Vagina (tissue), 2 donors: ENCODE results near the gene ANKS3. TPM values are rescaled to one million over a fixed set of nuclear protein-coding genes. Genes with fewer than 3 reads are reported as not detected.

Experiments used
- DNase-seq, 2 donors: peaks; one replicate each; pipeline ENCODE4 v3.0.0-alpha.2; 2017; ENCODE audit errors: extremely low spot score in 2 of 2
- H3K27ac ChIP-seq: fragments of 200-600 bp; sonication (generic); one replicate; pipeline ENCODE4 v1.5.1; 2019
- H3K27me3 ChIP-seq: fragments of 200-600 bp; sonication (generic); one replicate; pipeline ENCODE4 v1.5.1; 2019
- H3K36me3 ChIP-seq, 2 donors: fragments of 200-600 bp; sonication (generic); one replicate each; pipeline ENCODE4 v1.5.1; 2017 to 2019
- H3K4me1 ChIP-seq: fragments of 200-600 bp; sonication (generic); one replicate; pipeline ENCODE4 v1.5.1; 2019
- H3K4me3 ChIP-seq, 2 donors: fragments of 200-600 bp; sonication (generic); 1 replicate in 1 of 2; 2 replicates in 1 of 2; pipeline ENCODE4 v1.5.1; 2016 to 2019
- H3K9me3 ChIP-seq: fragments of 200-600 bp; sonication (generic); one replicate; pipeline ENCODE4 v1.5.1; 2019
- POLR2A ChIP-seq, 2 donors: fragments of 450-650 bp; IDR thresholded peaks; one replicate each; pipeline ENCODE4 v1.6.1; 2017; ENCODE audit warnings: antibody characterized with exemption in 2 of 2, mild to moderate bottlenecking in 2 of 2, moderate library complexity in 2 of 2
- POLR2AphosphoS5 ChIP-seq, 2 donors: sonication (generic); formaldehyde crosslinking; IDR thresholded peaks; one replicate each; pipeline ENCODE4 v1.9.0; 2017; ENCODE audit warnings: antibody characterized with exemption in 2 of 2, mild to moderate bottlenecking in 2 of 2, low read depth in 1 of 2; ENCODE audit not compliant: insufficient read depth in 1 of 2
- intact Hi-C: fragments of 100-400 bp; cut with DNase I; formaldehyde crosslinking; loops from one replicate; pipeline ENCODE4 v1.15.1; 2023
- total RNA-seq: library from RNA; depleted of rRNA; stranded (reverse); fragments of >200 nt; gene quantifications from one replicate; pipeline ENCODE4 v1.2.3, GENCODE V29; 2016
- TF ChIP-seq, protein P1 (sequence below), 3 experiments: fragments of 450-650 bp in 2 of 3; fragments of 200-600 bp in 1 of 3; sonication (generic) in 1 of 3; IDR thresholded peaks; one replicate each; pipeline ENCODE4 v1.5.1; 2017 to 2019; ENCODE audit warnings: antibody characterized with exemption in 3 of 3, mild to moderate bottlenecking in 2 of 3, moderate library complexity in 2 of 3

Gene ANKS3
- total RNA-seq, 1 donor from 2014 or later, result 25.3 TPM

DNA sequence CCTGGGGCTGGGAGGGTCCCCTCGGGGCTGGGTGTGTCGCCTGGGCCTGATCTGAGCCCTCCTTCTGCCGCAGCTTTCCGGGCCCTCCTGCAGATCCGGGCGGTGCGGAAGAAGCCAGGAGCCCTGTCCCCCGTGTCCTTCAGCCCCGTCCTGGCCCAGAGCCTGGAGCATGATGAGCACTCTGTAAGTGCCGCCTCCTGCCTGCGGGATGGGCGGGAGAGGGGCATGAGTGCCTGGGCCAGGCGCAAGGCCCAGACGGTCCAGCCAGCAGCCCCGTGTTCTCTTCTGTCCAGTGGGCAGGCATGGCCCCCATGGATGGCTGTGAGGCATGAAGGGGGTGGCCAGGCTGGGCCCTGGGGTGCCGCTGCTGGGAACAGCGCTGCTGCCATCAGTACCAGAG lies 56.7 kb downstream of the ANKS3 start:
- Histone ChIP-seq H3K27me3 (no peaks in the 10 kb centered on the region), H3K36me3 (peaks cover 0 to 25% of the 10 kb centered on the region in 2 donors), H3K4me3 (no peak overlapping the region), H3K27ac (no peak overlapping the region), H3K4me1 (peaks cover 26% of the 10 kb centered on the region), H3K9me3 (no peaks in the 10 kb centered on the region)
- intact Hi-C loops, result no loop called here
- TF ChIP-seq POLR2AphosphoS5 (IDR thresholded peaks at IDR 0.05; ENCODE audit: insufficient read depth in 1 of 2, low read depth in 1 of 2), result no peak
- TF ChIP-seq POLR2A (IDR thresholded peaks at IDR 0.05), result no peak
- TF ChIP-seq, protein P1, sequence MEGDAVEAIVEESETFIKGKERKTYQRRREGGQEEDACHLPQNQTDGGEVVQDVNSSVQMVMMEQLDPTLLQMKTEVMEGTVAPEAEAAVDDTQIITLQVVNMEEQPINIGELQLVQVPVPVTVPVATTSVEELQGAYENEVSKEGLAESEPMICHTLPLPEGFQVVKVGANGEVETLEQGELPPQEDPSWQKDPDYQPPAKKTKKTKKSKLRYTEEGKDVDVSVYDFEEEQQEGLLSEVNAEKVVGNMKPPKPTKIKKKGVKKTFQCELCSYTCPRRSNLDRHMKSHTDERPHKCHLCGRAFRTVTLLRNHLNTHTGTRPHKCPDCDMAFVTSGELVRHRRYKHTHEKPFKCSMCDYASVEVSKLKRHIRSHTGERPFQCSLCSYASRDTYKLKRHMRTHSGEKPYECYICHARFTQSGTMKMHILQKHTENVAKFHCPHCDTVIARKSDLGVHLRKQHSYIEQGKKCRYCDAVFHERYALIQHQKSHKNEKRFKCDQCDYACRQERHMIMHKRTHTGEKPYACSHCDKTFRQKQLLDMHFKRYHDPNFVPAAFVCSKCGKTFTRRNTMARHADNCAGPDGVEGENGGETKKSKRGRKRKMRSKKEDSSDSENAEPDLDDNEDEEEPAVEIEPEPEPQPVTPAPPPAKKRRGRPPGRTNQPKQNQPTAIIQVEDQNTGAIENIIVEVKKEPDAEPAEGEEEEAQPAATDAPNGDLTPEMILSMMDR (IDR thresholded peaks at IDR 0.05), result no peak
- no peak for DNase-seq

DNA sequence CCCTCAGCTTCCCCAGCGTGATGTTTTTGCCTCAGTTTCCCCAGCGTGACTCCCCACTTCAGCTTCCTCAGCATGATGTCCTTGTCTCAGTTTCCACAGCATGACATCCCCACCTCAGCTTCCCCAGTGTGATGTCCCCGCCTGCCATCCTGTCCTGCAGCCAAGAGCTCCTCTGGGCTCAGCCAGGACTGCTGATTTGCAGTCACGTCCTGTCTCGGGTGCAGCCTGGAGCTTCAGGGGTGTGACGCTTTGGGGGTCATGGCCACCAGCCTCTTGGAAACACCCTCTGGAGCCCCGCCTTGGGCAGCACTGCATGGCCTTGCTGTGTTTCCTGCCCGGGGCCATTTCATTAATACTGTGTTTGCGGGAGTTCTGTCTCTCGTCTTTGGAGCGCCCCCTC lies 57.2 kb downstream of the ANKS3 start:
- peaks cover 26% of the 10 kb centered on the region for H3K4me1 ChIP-seq
- DNase-seq, result no peak
- intact Hi-C loops, result no loop called here
- H3K27me3 ChIP-seq, result no peaks in the 10 kb centered on the region
- H3K9me3 ChIP-seq, result no peaks in the 10 kb centered on the region
- no peak overlapping the region for H3K27ac ChIP-seq
- H3K4me3 ChIP-seq, result no peak overlapping the region
- H3K36me3 ChIP-seq, result peaks cover 0 to 19% of the 10 kb centered on the region in 2 donors
- TF ChIP-seq POLR2AphosphoS5 (IDR thresholded peaks at IDR 0.05; ENCODE audit: insufficient read depth in 1 of 2, low read depth in 1 of 2), result no peak

DNA sequence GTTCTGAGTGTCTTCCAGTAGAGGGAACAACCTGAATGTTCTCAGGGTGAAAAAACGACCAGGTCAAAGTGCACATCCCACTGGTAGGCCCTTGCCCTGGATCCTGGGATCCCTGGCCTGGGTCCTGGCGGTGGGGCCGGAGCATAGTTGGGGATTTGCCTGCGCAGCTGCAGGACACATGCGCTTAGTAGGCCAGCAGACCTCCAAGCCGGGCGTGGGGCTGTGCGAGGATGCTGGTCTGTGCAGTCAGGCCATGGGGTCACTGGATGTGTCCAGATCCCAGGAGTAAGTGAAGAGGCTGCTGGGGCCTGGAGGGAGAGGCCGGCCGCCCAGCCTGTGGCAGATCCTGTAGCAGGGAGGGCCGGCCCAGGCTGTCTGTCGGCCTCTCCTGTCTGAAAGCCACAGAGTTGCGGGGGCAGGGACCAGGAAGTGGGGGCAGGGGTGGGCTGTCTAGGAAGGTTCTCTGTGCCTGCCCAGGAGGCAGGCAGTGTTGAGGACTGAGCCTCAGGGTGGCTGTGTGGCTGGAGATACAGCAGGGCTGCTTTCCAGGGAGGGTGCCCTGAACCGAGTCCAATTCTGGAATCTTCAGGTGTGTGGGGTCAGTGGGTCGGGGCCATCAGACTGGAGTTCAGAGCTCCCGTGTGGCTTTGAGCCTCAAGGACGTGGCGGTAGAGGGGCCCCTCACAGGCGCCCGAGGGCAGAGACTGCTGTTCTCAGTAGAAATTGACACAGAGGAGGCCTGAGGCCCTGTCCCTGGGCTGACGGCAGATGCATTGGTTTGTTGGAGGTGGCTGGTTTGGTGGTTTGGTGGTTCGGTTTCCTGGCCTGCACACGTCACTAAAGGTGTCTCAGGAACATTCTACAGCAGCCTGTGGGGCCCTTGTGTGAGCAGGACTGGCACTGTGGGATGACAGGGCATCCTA lies 57.9 kb downstream of the ANKS3 start:
- Histone ChIP-seq H3K4me3 (no peak overlapping the region), H3K36me3 (peaks cover 0 to 18% of the 10 kb centered on the region in 2 donors), H3K27me3 (no peaks in the 10 kb centered on the region), H3K4me1 (peaks cover 22% of the 10 kb centered on the region), H3K9me3 (no peaks in the 10 kb centered on the region), H3K27ac (no peak overlapping the region)
- intact Hi-C loops, result no loop called here
- DNase-seq, result no peak
- TF ChIP-seq POLR2A (IDR thresholded peaks at IDR 0.05) (no peak), POLR2AphosphoS5 (IDR thresholded peaks at IDR 0.05; ENCODE audit: insufficient read depth in 1 of 2, low read depth in 1 of 2) (peak in 1 of 2 donors; percentile 27)
- TF ChIP-seq, protein P1 (IDR thresholded peaks at IDR 0.05), result no peak

DNA sequence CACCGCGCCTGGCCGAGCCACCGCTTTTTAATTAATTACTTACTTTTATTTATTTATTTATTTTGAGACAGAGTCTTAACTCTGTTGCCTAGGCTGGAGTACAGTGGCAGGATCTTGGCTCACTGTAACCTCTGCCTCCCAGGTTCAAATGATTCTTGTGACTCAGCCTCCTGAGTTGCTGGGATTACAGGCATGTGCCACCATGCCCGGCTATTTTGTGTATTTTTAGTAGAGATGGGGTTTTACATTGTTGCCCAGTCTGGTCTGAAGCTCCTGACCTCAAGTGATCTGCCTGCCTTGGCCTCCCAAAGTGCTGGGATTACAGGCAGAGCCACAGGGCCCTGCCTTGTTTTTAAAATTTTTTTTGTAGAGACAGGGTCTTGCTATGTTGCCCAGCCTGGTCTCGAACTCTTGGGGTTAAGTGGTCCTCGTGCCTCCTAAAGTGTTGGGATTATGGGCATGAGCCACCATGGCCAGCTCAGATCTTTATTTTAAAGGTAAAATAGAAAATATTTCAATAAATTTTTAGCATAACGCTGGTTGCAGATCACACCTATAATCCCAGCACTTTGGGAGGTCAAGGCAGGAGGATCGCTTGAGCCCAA lies 59.0 kb downstream of the ANKS3 start:
- peaks cover 12% of the 10 kb centered on the region for H3K4me1 ChIP-seq
- TF ChIP-seq POLR2AphosphoS5 (IDR thresholded peaks at IDR 0.05; ENCODE audit: insufficient read depth in 1 of 2, low read depth in 1 of 2) (no peak), POLR2A (IDR thresholded peaks at IDR 0.05) (no peak)
- TF ChIP-seq, protein P1 (IDR thresholded peaks at IDR 0.05), result no peak
- H3K27me3 ChIP-seq, result no peaks in the 10 kb centered on the region
- intact Hi-C loops, result no loop called here
- H3K4me3 ChIP-seq, result no peak overlapping the region
- no peak overlapping the region for H3K27ac ChIP-seq
- no peak for DNase-seq
- no peaks in the 10 kb centered on the region for H3K9me3 ChIP-seq
- peaks cover 0 to 18% of the 10 kb centered on the region in 2 donors for H3K36me3 ChIP-seq

DNA sequence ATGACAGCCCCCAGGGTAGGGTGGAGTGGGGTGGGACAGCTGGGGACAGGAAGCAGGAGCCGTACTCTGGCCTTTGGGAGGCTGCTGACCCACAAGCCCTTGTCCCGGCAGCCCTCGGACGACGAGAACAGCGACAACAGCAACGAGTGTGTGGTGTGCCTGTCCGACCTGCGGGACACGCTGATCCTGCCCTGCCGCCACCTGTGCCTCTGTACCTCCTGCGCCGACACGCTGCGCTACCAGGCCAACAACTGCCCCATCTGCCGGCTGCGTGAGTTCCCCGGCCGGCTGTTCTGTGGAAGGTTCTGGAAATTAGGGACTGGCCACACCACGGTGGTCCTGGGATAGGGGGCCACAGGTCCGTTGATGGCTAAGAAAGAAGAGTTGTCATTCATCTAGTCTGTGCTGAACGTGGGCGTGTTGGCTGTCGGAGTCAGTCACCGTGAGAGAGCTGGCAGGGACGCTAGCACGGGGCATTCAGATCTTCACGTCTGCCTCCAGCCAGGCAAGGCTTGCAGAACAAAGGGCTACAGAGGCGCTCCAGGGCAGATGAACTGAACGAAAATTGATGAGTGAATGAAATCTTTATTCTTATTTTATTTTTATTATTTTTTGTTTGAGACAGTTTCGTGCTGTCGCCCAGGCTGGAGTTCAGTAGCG lies 60.6 kb downstream of the ANKS3 start:
- no peaks in the 10 kb centered on the region for H3K27me3 ChIP-seq
- H3K4me3 ChIP-seq, result no peak overlapping the region
- peaks cover 0 to 32% of the 10 kb centered on the region in 2 donors for H3K36me3 ChIP-seq
- no peak overlapping the region for H3K27ac ChIP-seq
- no peaks in the 10 kb centered on the region for H3K9me3 ChIP-seq
- no peak for TF ChIP-seq POLR2A (IDR thresholded peaks at IDR 0.05)
- no peak for TF ChIP-seq POLR2AphosphoS5 (IDR thresholded peaks at IDR 0.05; ENCODE audit: insufficient read depth in 1 of 2, low read depth in 1 of 2)
- TF ChIP-seq, protein P1 (IDR thresholded peaks at IDR 0.05), result no peak
- DNase-seq, result no peak
- intact Hi-C loops, result no loop called here
- H3K4me1 ChIP-seq, result no peaks in the 10 kb centered on the region
